ENCODE data around the gene SEMA5A. TPM values are rescaled to one million over a fixed set of nuclear protein-coding genes. Genes with fewer than 3 reads are reported as not detected.

Gene SEMA5A
- polyA plus RNA-seq, 1 donor (not counting 4 experiments of a cell fraction or from before 2014, with no cell fraction given) = 0.16 TPM

DNA sequence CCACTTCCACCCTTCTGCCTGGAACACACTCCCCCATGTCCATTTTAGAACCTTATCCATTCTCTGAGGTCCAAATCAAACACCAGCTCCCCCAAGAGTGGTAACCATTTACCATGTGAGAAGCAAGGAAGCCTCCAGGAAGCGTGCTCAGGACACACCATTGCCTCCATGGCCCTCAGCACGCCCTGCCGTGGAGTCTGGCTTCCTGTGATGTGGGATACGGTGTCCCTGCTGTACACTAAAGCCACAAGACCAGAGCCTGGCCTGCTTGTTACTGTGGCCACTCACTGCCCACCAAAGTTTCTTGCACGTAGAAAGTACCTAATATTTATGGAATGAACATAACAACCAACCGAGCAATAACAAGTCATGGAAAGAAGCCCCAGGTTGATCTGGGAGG, 151.7 kb downstream of the SEMA5A start:
- FAIRE-seq = no peak
- dilution Hi-C loops (cut with MboI; ENCODE audit: extremely low pct_ligation_motif_present, low sequenced_read_pairs) = no loop called here

DNA sequence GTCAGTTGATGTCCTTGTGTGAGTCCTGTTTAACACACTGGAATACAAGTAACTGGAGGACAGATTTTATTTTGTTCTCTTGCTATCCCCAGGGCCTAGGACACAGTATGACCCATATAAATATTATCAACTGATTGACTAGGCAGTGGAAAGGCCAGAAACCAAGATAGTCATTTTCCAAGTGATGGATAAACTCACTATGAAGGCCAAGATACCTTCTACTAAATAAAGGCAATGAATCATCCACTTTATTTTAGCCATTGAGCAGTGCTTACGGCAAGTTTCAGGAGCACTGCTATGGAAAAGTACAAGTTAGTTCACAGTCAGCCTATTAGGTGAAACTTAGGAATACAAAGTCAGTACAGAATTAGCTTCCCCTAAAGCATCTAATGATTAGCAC, 153.2 kb downstream of the SEMA5A start:
- no peaks in the 10 kb centered on the region for H3K9me1 ChIP-seq (ENCODE audit: control insufficient read depth, extremely low read depth, insufficient read depth, low read length)
- H3K4me2 ChIP-seq (ENCODE audit: control insufficient read depth, extremely low read depth, insufficient read depth, low read depth, low read length) = no peak overlapping the region
- no peak overlapping the region for H2AFZ ChIP-seq (ENCODE audit: control insufficient read depth, low read length)
- no peaks in the 10 kb centered on the region for H3K9me3 ChIP-seq (ENCODE audit: control insufficient read depth, low read depth, low read length)
- no peak for DNase-seq (ENCODE audit: low read depth, low spot score)
- H3K36me3 ChIP-seq (ENCODE audit: control insufficient read depth in 2 of 2, extremely low read depth in 1 of 2, insufficient read depth in 2 of 2, low read length in 2 of 2) = no peaks in the 10 kb centered on the region
- H4K20me1 ChIP-seq (ENCODE audit: control insufficient read depth, extremely low read depth, insufficient read depth, low read length) = no peaks in the 10 kb centered on the region
- no peak overlapping the region for H3K9ac ChIP-seq (ENCODE audit: control insufficient read depth, extremely low read depth, insufficient read depth, low read length)
- no peaks in the 10 kb centered on the region for H3K4me1 ChIP-seq (ENCODE audit: control insufficient read depth, extremely low read depth, insufficient read depth, low read length)
- dilution Hi-C loops (cut with MboI; ENCODE audit: extremely low pct_ligation_motif_present, low sequenced_read_pairs) = no loop called here
- TF ChIP-seq EZH2 (IDR thresholded peaks at IDR 0.05; ENCODE audit: low read length) = no peak
- TF ChIP-seq, protein P1, sequence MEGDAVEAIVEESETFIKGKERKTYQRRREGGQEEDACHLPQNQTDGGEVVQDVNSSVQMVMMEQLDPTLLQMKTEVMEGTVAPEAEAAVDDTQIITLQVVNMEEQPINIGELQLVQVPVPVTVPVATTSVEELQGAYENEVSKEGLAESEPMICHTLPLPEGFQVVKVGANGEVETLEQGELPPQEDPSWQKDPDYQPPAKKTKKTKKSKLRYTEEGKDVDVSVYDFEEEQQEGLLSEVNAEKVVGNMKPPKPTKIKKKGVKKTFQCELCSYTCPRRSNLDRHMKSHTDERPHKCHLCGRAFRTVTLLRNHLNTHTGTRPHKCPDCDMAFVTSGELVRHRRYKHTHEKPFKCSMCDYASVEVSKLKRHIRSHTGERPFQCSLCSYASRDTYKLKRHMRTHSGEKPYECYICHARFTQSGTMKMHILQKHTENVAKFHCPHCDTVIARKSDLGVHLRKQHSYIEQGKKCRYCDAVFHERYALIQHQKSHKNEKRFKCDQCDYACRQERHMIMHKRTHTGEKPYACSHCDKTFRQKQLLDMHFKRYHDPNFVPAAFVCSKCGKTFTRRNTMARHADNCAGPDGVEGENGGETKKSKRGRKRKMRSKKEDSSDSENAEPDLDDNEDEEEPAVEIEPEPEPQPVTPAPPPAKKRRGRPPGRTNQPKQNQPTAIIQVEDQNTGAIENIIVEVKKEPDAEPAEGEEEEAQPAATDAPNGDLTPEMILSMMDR (optimal IDR thresholded peaks at IDR 0.05 in 1 of 3, IDR thresholded peaks at IDR 0.05 in 1 of 3, conservative IDR thresholded peaks at IDR 0.05 in 1 of 3; ENCODE audit: extremely low read depth in 1 of 3, insufficient read depth in 2 of 3, low read length in 3 of 3) = no peak
- no peak for FAIRE-seq
- H3K27ac ChIP-seq (ENCODE audit: control insufficient read depth, insufficient read depth, low read length) = no peak overlapping the region
- H3K79me2 ChIP-seq (ENCODE audit: control insufficient read depth, insufficient read depth, low read length) = no peaks in the 10 kb centered on the region
- H3K27me3 ChIP-seq (ENCODE audit: control insufficient read depth, extremely low read depth, insufficient read depth, low read length) = no peaks in the 10 kb centered on the region
- no peak overlapping the region for H3K4me3 ChIP-seq (ENCODE audit: control insufficient read depth in 2 of 3, extremely low read depth in 1 of 3, insufficient read depth in 2 of 3, low read depth in 1 of 3, low read length in 3 of 3)

More for the DNA sequence above, 151.7 kb downstream of the SEMA5A start:
- H3K9me3 ChIP-seq (ENCODE audit: control insufficient read depth, low read depth, low read length) = no peaks in the 10 kb centered on the region
- no peak overlapping the region for H3K4me3 ChIP-seq (ENCODE audit: control insufficient read depth in 2 of 3, extremely low read depth in 1 of 3, insufficient read depth in 2 of 3, low read depth in 1 of 3, low read length in 3 of 3)
- H3K9me1 ChIP-seq (ENCODE audit: control insufficient read depth, extremely low read depth, insufficient read depth, low read length) = no peaks in the 10 kb centered on the region
- TF ChIP-seq, protein P1 (optimal IDR thresholded peaks at IDR 0.05 in 1 of 3, IDR thresholded peaks at IDR 0.05 in 1 of 3, conservative IDR thresholded peaks at IDR 0.05 in 1 of 3; ENCODE audit: extremely low read depth in 1 of 3, insufficient read depth in 2 of 3, low read length in 3 of 3) = no peak
- no peak for TF ChIP-seq EZH2 (IDR thresholded peaks at IDR 0.05; ENCODE audit: low read length)
- H3K4me2 ChIP-seq (ENCODE audit: control insufficient read depth, extremely low read depth, insufficient read depth, low read depth, low read length) = no peak overlapping the region
- no peak overlapping the region for H3K27ac ChIP-seq (ENCODE audit: control insufficient read depth, insufficient read depth, low read length)
- no peaks in the 10 kb centered on the region for H3K4me1 ChIP-seq (ENCODE audit: control insufficient read depth, extremely low read depth, insufficient read depth, low read length)
- no peak overlapping the region for H2AFZ ChIP-seq (ENCODE audit: control insufficient read depth, low read length)
- no peak overlapping the region for H3K9ac ChIP-seq (ENCODE audit: control insufficient read depth, extremely low read depth, insufficient read depth, low read length)
- DNase-seq (ENCODE audit: low read depth, low spot score) = no peak
- H4K20me1 ChIP-seq (ENCODE audit: control insufficient read depth, extremely low read depth, insufficient read depth, low read length) = no peaks in the 10 kb centered on the region
- H3K79me2 ChIP-seq (ENCODE audit: control insufficient read depth, insufficient read depth, low read length) = no peaks in the 10 kb centered on the region
- H3K27me3 ChIP-seq (ENCODE audit: control insufficient read depth, extremely low read depth, insufficient read depth, low read length) = no peaks in the 10 kb centered on the region
- no peaks in the 10 kb centered on the region for H3K36me3 ChIP-seq (ENCODE audit: control insufficient read depth in 2 of 2, extremely low read depth in 1 of 2, insufficient read depth in 2 of 2, low read length in 2 of 2)

All from keratinocyte (primary cell).